WTC11 (cell line): ENCODE measurements around the gene CDH7. TPM values are rescaled to one million over a fixed set of nuclear protein-coding genes. Genes with fewer than 3 reads are reported as not detected.

Experiments
- ATAC-seq: fragments of 200-7000 bp; cut with Tn5 transposase; 2 replicates; pipeline ENCODE4 v1.10.0; 2021; ENCODE audit warnings: mild to moderate bottlenecking, moderate library complexity
- CTCF ChIA-PET: fragments of 300-600 bp; sonication (Branson Sonifier 250); formaldehyde crosslinking; loops from one replicate; lab custom pipeline; 2021; ENCODE audit warnings: antibody characterized with exemption; lab: Charles Lee
- POLR2A ChIA-PET: fragments of 350-600 bp; sonication (Branson Sonifier 250); formaldehyde crosslinking; loops from one replicate; lab custom pipeline; 2021; ENCODE audit warnings: antibody characterized with exemption; lab: Charles Lee
- DNase-seq: peaks from one replicate; pipeline ENCODE4 v3.0.0; 2021; ENCODE audit warnings: low spot score
- H3K27ac Mint-ChIP-seq: 2 replicates; pipeline ENCODE4 v1.8.0; 2021; ENCODE audit warnings: mixed read lengths
- H3K27me3 Mint-ChIP-seq: 2 replicates; pipeline ENCODE4 v1.8.0; 2021; ENCODE audit warnings: low read depth, mild to moderate bottlenecking, moderate library complexity, mixed read lengths
- H3K36me3 Mint-ChIP-seq: 2 replicates; pipeline ENCODE4 v1.8.0; 2021; ENCODE audit warnings: mixed read lengths
- H3K4me1 Mint-ChIP-seq: 2 replicates; pipeline ENCODE4 v1.8.0; 2022; ENCODE audit warnings: mixed read lengths
- H3K4me3 Mint-ChIP-seq: 2 replicates; pipeline ENCODE4 v1.8.0; 2021; ENCODE audit warnings: mild to moderate bottlenecking, moderate library complexity, mixed read lengths
- H3K9me3 Mint-ChIP-seq: 2 replicates; pipeline ENCODE4 v1.8.0; 2021; ENCODE audit warnings: mixed read lengths
- ARID4B ChIP-seq: sonication (generic); formaldehyde crosslinking; IDR thresholded peaks from 2 replicates; pipeline ENCODE4 v1.8.0; 2023; ENCODE audit warnings: missing genetic modification reagents, mild to moderate bottlenecking, borderline replicate concordance
- ELF4 ChIP-seq: sonication (generic); formaldehyde crosslinking; IDR thresholded peaks from 2 replicates; pipeline ENCODE4 v1.8.1; 2022; ENCODE audit warnings: low read depth, mild to moderate bottlenecking, moderate library complexity, missing genetic modification reagents
- FOXK1 ChIP-seq: sonication (generic); formaldehyde crosslinking; IDR thresholded peaks from 2 replicates; pipeline ENCODE4 v1.8.0; 2022; ENCODE audit warnings: mild to moderate bottlenecking, moderate library complexity, missing genetic modification reagents
- FOXP1 ChIP-seq: sonication (generic); formaldehyde crosslinking; IDR thresholded peaks from 2 replicates; pipeline ENCODE4 v1.8.0; 2022; ENCODE audit warnings: missing genetic modification reagents, mild to moderate bottlenecking, moderate library complexity, borderline replicate concordance
- FOXP4 ChIP-seq: sonication (generic); formaldehyde crosslinking; IDR thresholded peaks from 2 replicates; pipeline ENCODE4 v1.8.0; 2022; ENCODE audit warnings: mild to moderate bottlenecking, missing genetic modification reagents
- GRHL2 ChIP-seq: fragments of 250-450 bp; sonication (Bioruptor Pico); IDR thresholded peaks from 2 replicates; pipeline ENCODE4 v1.8.0; 2022; ENCODE audit warnings: mild to moderate bottlenecking, moderate library complexity; ENCODE audit not compliant: insufficient replicate concordance, severe bottlenecking
- HMGXB4 ChIP-seq: sonication (generic); formaldehyde crosslinking; IDR thresholded peaks from 2 replicates; pipeline ENCODE4 v1.8.1; 2023; ENCODE audit warnings: mild to moderate bottlenecking, moderate library complexity, missing genetic modification reagents
- MXD4 ChIP-seq: fragments of 250-450 bp; sonication (Bioruptor Pico); IDR thresholded peaks from 2 replicates; pipeline ENCODE4 v1.8.0; 2021; ENCODE audit warnings: mild to moderate bottlenecking, moderate library complexity, borderline replicate concordance
- RORB ChIP-seq: fragments of 250-450 bp; sonication (Bioruptor Pico); IDR thresholded peaks from 2 replicates; pipeline ENCODE4 v1.9.0; 2021; ENCODE audit warnings: mild to moderate bottlenecking
- SMAD4 ChIP-seq: sonication (generic); formaldehyde crosslinking; IDR thresholded peaks from 2 replicates; pipeline ENCODE4 v1.8.0; 2022; ENCODE audit warnings: mild to moderate bottlenecking, missing genetic modification reagents
- SOX15 ChIP-seq: fragments of 250-450 bp; sonication (Bioruptor Pico); IDR thresholded peaks from 2 replicates; pipeline ENCODE4 v1.9.0; 2021; ENCODE audit warnings: mild to moderate bottlenecking
- TCF7 ChIP-seq: sonication (generic); formaldehyde crosslinking; IDR thresholded peaks from 2 replicates; pipeline ENCODE4 v1.8.0; 2022; ENCODE audit warnings: mild to moderate bottlenecking, low read depth, missing genetic modification reagents, moderate library complexity
- ZBTB21 ChIP-seq: sonication (generic); formaldehyde crosslinking; IDR thresholded peaks from 2 replicates; pipeline ENCODE4 v1.8.1; 2023; ENCODE audit warnings: mild to moderate bottlenecking, missing genetic modification reagents, borderline replicate concordance
- ZNF138 ChIP-seq: sonication (generic); formaldehyde crosslinking; conservative IDR thresholded peaks from 2 replicates; pipeline ENCODE4 v1.8.1; 2022; ENCODE audit warnings: mild to moderate bottlenecking, moderate library complexity, missing genetic modification reagents
- ZNF219 ChIP-seq: sonication (generic); formaldehyde crosslinking; IDR thresholded peaks from 2 replicates; pipeline ENCODE4 v1.8.0; 2023; ENCODE audit warnings: missing genetic modification reagents, mild to moderate bottlenecking, borderline replicate concordance
- total RNA-seq: library from RNA; stranded (reverse); gene quantifications from 3 replicates; pipeline ENCODE4 v1.2.3, GENCODE V29; 2021
- TF ChIP-seq, protein P1 (sequence below): sonication (generic); formaldehyde crosslinking; IDR thresholded peaks from 2 replicates; pipeline ENCODE4 v1.8.1; 2023; ENCODE audit warnings: mild to moderate bottlenecking, missing genetic modification reagents, moderate library complexity
- TF ChIP-seq, protein P2 (sequence below): sonication (generic); formaldehyde crosslinking; IDR thresholded peaks from 2 replicates; pipeline ENCODE4 v1.8.0; 2022; ENCODE audit warnings: mild to moderate bottlenecking, missing genetic modification reagents
- TF ChIP-seq, protein P3 (sequence below): sonication (generic); formaldehyde crosslinking; IDR thresholded peaks from 2 replicates; pipeline ENCODE4 v1.8.0; 2023; ENCODE audit warnings: missing genetic modification reagents
- TF ChIP-seq, protein P4 (sequence below): fragments of 250-450 bp; sonication (Bioruptor Pico); IDR thresholded peaks from 2 replicates; pipeline ENCODE4 v1.8.0; 2021; ENCODE audit warnings: mild to moderate bottlenecking
- TF ChIP-seq, protein P5 (sequence below): sonication (generic); formaldehyde crosslinking; IDR thresholded peaks from 2 replicates; pipeline ENCODE4 v1.8.0; 2022; ENCODE audit warnings: mild to moderate bottlenecking, missing genetic modification reagents

The CDH7 gene
- total RNA-seq, 1 experiment from 2014 or later = 1.3 TPM

- TF ChIP-seq FOXP4 = no peak
Measured at GRCh38 chr18:65901522-65901921, 150.7 kb downstream of the CDH7 start (continued).

- POLR2A ChIA-PET = no interaction called here
- ATAC-seq = peak; percentile 98
Measured at GRCh38 chr18:65906621-65907034, 155.8 kb downstream of the CDH7 start.

More at GRCh38 chr18:65906621-65907034, 155.8 kb downstream of the CDH7 start:
- Mint-ChIP-seq H3K27ac (no peak overlapping the region), H3K4me3 (no peak overlapping the region), H3K4me1 (peaks cover 13% of the 10 kb centered on the region), H3K9me3 (no peaks in the 10 kb centered on the region), H3K27me3 (peaks cover 100% of the 10 kb centered on the region), H3K36me3 (no peaks in the 10 kb centered on the region)
- TF ChIP-seq ZBTB21 (CRISPR knock-in tag) = no peak
- TF ChIP-seq, protein P1, sequence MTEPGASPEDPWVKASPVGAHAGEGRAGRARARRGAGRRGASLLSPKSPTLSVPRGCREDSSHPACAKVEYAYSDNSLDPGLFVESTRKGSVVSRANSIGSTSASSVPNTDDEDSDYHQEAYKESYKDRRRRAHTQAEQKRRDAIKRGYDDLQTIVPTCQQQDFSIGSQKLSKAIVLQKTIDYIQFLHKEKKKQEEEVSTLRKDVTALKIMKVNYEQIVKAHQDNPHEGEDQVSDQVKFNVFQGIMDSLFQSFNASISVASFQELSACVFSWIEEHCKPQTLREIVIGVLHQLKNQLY (CRISPR knock-in tag) = no peak
- TF ChIP-seq, protein P2, sequence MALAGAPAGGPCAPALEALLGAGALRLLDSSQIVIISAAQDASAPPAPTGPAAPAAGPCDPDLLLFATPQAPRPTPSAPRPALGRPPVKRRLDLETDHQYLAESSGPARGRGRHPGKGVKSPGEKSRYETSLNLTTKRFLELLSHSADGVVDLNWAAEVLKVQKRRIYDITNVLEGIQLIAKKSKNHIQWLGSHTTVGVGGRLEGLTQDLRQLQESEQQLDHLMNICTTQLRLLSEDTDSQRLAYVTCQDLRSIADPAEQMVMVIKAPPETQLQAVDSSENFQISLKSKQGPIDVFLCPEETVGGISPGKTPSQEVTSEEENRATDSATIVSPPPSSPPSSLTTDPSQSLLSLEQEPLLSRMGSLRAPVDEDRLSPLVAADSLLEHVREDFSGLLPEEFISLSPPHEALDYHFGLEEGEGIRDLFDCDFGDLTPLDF = no peak
- no peak for TF ChIP-seq FOXP1
- TF ChIP-seq SOX15 (CRISPR knock-in tag) = no peak
- no peak for TF ChIP-seq FOXK1 (CRISPR knock-in tag)
- TF ChIP-seq RORB = no peak
- TF ChIP-seq, protein P3, sequence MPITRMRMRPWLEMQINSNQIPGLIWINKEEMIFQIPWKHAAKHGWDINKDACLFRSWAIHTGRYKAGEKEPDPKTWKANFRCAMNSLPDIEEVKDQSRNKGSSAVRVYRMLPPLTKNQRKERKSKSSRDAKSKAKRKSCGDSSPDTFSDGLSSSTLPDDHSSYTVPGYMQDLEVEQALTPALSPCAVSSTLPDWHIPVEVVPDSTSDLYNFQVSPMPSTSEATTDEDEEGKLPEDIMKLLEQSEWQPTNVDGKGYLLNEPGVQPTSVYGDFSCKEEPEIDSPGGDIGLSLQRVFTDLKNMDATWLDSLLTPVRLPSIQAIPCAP (CRISPR knock-in tag) = no peak
- no peak for TF ChIP-seq SMAD4 (CRISPR knock-in tag)
- TF ChIP-seq, protein P4, sequence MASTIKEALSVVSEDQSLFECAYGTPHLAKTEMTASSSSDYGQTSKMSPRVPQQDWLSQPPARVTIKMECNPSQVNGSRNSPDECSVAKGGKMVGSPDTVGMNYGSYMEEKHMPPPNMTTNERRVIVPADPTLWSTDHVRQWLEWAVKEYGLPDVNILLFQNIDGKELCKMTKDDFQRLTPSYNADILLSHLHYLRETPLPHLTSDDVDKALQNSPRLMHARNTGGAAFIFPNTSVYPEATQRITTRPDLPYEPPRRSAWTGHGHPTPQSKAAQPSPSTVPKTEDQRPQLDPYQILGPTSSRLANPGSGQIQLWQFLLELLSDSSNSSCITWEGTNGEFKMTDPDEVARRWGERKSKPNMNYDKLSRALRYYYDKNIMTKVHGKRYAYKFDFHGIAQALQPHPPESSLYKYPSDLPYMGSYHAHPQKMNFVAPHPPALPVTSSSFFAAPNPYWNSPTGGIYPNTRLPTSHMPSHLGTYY (CRISPR knock-in tag) = no peak
- no peak for TF ChIP-seq ARID4B (CRISPR knock-in tag)
- TF ChIP-seq MXD4 (CRISPR knock-in tag) = no peak
- TF ChIP-seq HMGXB4 (CRISPR knock-in tag) = no peak
- TF ChIP-seq ZNF219 (CRISPR knock-in tag) = no peak
- TF ChIP-seq TCF7 (CRISPR knock-in tag) = no peak
- TF ChIP-seq GRHL2 = no peak
- no peak for TF ChIP-seq ELF4 (CRISPR knock-in tag)
- TF ChIP-seq ZNF138 (CRISPR knock-in tag) = no peak
- TF ChIP-seq, protein P5, sequence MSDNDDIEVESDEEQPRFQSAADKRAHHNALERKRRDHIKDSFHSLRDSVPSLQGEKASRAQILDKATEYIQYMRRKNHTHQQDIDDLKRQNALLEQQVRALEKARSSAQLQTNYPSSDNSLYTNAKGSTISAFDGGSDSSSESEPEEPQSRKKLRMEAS (CRISPR knock-in tag) = no peak
- no peak for DNase-seq
- CTCF ChIA-PET = no interaction called here
